Natural killer cell treated with Interleukin-12 subunit alpha and Interleukin-12 subunit beta and Interleukin-15 and Interleukin-18, amount 100 ng/mL, for 72 hours (primary cell): ENCODE measurements around the gene URB2. TPM values are rescaled to one million over a fixed set of nuclear protein-coding genes. Genes with fewer than 3 reads are reported as not detected.
"Not testable (repeated sequence)": the region's sequence is repeated elsewhere in the genome, so short reads cannot be mapped to it uniquely, and the experiment has no call there.

Source experiments
- ATAC-seq, 2 donors: fragments of 150-1000 bp; cut with Tn5 transposase in 1 of 2; sonication (Bioruptor Pico), chemical (Tn5 transposase) in 1 of 2; 2 replicates each; pipeline ENCODE4 v1.10.0; 2021
- DNase-seq: peaks from one replicate; pipeline ENCODE4 v3.0.0; 2022; ENCODE audit warnings: low spot score
- H3K27ac Mint-ChIP-seq, 2 donors: 1 replicate in 1 of 2; 2 replicates in 1 of 2; pipeline ENCODE4 v1.8.0; 2022; ENCODE audit warnings: mixed read lengths in 2 of 2, mild to moderate bottlenecking in 1 of 2, moderate library complexity in 1 of 2
- H3K27me3 Mint-ChIP-seq, 2 donors: 1 replicate in 1 of 2; 2 replicates in 1 of 2; pipeline ENCODE4 v1.8.0; 2022; ENCODE audit warnings: mixed read lengths in 2 of 2
- H3K36me3 Mint-ChIP-seq: one replicate; pipeline ENCODE4 v1.8.0; 2022; ENCODE audit warnings: mixed read lengths
- H3K4me1 Mint-ChIP-seq, 2 donors: 1 replicate in 1 of 2; 2 replicates in 1 of 2; pipeline ENCODE4 v1.8.0; 2022; ENCODE audit warnings: low read depth in 2 of 2, mixed read lengths in 2 of 2, mild to moderate bottlenecking in 1 of 2
- H3K4me3 Mint-ChIP-seq: one replicate; pipeline ENCODE4 v1.8.0; 2022; ENCODE audit warnings: mixed read lengths
- H3K9me3 Mint-ChIP-seq: 2 replicates; pipeline ENCODE4 v1.8.0; 2022; ENCODE audit warnings: mixed read lengths
- total RNA-seq, 2 donors: library from RNA; stranded (reverse); gene quantifications; one replicate each; pipeline ENCODE4 v1.2.3, GENCODE V29; 2022

URB2 gene
- total RNA-seq, 2 donors from 2014 or later = 16.4 to 38.2 TPM

DNA sequence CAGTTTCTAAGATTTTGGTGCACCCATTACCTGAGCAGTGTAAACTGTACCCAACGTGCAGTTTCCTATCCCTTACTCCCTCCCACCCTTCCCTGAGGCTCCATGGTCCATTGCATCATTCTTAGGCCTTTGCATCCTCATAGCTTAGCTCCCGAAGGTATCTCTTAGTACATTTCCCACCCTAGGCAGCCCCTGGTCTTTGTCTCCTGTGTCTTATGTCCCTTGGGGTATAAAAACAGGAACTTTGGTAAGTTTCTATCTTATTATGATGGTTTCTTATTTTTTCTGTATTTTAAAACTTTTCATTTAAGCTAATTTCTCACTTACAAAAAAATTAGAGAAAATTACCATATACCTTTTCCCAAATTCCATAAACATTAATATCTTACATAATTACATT, 78.1 kb downstream of the URB2 start:
- DNase-seq (no peak), ATAC-seq (no peak)
- H3K4me1 Mint-ChIP-seq = no peaks in the 10 kb centered on the region
- peaks cover 2% of the 10 kb centered on the region for H3K9me3 Mint-ChIP-seq
- H3K27ac Mint-ChIP-seq = no peak overlapping the region
- peaks cover 12 to 18% of the 10 kb centered on the region in 2 donors for H3K27me3 Mint-ChIP-seq
- peaks cover 5% of the 10 kb centered on the region for H3K36me3 Mint-ChIP-seq
- H3K4me3 Mint-ChIP-seq = no peak overlapping the region

DNA sequence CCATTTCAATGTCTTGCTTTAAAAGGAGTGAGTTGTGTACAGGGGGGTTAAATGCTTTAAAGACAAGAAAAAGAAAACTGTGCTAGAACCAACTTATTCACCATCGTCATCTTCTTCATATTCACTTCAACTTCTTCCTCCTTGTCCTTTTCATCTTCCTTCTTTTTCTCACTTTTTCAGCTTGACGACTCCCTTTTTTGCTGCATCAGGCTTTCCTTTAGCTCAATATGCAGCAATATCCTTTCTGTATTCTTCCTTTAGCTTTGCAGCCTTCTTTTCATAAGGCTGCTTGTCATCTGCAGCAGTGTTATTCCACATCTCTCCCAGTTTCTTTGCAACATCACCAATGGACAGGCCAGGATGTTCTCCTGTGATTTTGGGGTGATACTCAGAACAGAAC, 79.1 kb downstream of the URB2 start:
- H3K9me3 Mint-ChIP-seq, H3K4me1 Mint-ChIP-seq, H3K27ac Mint-ChIP-seq, DNase-seq, H3K4me3 Mint-ChIP-seq, H3K36me3 Mint-ChIP-seq, ATAC-seq: not testable (repeated sequence)
- H3K27me3 Mint-ChIP-seq = peaks cover 15 to 24% of the 10 kb centered on the region in 2 donors

DNA sequence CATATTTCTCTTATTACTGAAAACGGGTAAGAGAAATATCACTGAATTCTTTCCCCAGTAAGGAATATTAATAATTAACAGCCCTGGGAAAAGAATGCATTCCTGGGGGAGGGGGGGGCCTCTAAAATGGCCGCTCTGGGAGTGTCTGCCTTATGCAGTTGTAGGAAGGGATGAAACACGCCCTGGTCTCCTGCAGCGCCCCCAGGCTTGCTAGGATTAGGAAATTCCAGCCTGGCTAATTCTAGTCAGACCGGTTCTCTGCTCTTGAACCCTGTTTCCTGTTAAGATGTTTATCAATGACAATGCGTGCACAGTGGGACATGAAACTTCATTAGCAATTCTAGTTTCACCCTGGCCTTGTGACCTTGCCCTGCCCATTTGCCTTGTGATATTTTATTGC, 81.1 kb downstream of the URB2 start:
- ATAC-seq, H3K4me1 Mint-ChIP-seq, DNase-seq, H3K36me3 Mint-ChIP-seq, H3K27ac Mint-ChIP-seq, H3K9me3 Mint-ChIP-seq, H3K4me3 Mint-ChIP-seq: not testable (repeated sequence)
- H3K27me3 Mint-ChIP-seq = peaks cover 18 to 23% of the 10 kb centered on the region in 2 donors

DNA sequence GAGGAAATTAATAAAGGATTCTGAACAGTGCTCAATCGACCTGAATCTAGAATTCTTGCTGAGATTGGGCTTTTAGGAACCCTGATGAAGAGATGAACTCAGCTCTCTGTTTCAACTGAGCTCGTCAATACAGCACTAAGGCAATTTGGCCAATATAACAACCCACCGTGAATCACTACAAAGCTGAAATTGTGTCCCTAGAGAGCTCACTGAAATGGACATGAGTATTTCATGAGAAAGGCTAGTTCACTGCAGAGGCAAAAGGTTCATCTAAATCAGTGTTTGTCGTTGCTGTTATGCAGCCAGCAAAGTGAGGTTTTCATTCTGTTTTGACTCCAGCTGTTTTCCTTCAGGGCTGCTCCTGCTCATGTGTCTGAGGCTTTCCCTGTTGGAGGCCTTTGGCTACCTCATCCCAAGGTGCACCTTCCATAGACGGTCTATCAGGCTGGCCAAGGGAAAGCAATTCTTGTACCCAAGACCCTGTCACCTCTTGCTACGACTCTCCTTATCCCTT, 83.5 kb downstream of the URB2 start:
- Mint-ChIP-seq H3K4me1 (no peaks in the 10 kb centered on the region), H3K36me3 (peaks cover 5% of the 10 kb centered on the region), H3K27ac (no peak overlapping the region), H3K9me3 (peaks cover 2% of the 10 kb centered on the region), H3K4me3 (no peak overlapping the region), H3K27me3 (peaks cover 16 to 23% of the 10 kb centered on the region in 2 donors)
- DNase-seq (no peak), ATAC-seq (no peak)

Other genes with a start within 250 kb of the URB2 start
- gene ACTA1, start 192.2 kb upstream of the URB2 start, total RNA-seq = not detected
- 10 to 100 TPM; 41.4 to 47.9 TPM for gene NUP133, start 117.9 kb upstream of the URB2 start, total RNA-seq
- gene ABCB10, start 67.5 kb upstream of the URB2 start, total RNA-seq = 10 to 100 TPM; 25.7 to 39.0 TPM
- 10 to 100 TPM; 26.5 to 30.7 TPM for gene TAF5L, start 125 bp upstream of the URB2 start, total RNA-seq